ENCODE results near the gene MATR3.
"Not testable (repeated sequence)": the region's sequence is repeated elsewhere in the genome, so short reads cannot be mapped to it uniquely, and the experiment has no call there.

MATR3 gene

DNA sequence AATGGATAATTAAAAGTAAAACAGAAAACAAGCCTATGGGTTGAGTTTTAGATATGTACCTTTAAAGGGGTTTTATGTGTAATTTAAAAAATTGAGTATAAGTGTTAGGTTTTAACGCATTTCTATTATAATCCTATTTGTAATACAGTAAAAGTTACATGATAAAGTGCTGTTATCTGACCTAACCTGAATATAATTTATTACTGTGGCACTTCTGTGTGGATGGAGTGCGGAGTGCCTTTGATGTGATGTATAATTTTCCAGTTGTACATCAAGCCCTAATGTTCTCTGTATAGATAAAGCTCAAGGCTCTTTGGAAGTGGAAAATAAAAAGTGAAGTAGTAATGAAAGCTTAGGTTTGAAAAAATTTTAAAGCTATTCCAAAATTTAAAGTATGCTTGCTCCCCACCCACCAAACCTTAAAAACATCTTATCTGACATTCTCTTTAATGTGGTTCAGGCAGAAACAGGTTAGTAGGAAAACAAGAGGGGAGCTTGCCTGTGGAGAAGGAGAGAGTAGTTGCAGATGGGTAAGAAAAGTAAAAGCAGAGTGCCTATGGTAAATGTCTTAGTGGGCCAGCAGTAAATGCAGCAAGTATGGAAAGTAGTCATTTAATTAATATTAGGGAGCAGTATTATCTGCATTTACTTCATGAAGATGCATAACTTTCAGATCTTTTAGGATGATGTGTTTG lies 4.0 kb downstream of the MATR3 start:
- DNase-seq: no peak

DNA sequence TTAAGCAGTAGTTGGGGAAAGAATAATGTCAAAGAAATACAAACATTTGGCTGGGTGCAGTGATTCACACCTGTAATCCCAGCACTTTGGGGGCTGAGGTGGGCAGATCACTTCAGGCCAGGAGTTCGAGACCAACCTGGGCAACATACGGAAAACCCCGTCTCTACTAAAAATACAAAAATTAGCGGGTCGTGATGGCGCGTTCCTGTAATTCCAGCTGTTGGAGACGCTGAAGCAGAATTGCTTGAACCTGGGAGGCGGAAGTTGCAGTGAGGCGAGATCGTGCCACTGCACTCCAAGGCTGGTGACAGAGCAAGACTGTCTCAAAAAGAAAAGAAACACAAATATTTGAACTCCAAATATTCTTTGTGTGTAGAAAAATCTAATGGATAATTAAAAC lies 4.7 kb downstream of the MATR3 start:
- DNase-seq: no peak

DNA sequence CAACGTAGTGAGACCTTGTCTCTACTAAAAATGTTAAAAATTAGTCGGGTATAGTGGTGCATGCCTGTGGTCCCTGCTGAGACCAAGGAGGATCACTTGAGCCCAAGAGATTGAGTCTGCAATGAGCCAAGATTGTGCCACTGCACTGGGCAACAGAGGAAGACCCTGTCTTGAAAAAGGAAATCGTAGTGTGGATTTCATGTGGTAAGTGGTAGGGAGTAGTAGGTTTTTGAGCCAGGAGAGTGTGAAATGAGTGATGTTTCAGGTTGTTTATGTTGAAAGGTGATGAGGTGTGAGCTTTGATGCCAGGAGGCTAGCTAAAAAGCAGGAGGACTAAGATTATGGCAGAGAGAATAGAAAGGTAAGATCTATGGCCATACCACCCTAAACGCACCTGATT lies 5.9 kb downstream of the MATR3 start:
- no peak for DNase-seq

DNA sequence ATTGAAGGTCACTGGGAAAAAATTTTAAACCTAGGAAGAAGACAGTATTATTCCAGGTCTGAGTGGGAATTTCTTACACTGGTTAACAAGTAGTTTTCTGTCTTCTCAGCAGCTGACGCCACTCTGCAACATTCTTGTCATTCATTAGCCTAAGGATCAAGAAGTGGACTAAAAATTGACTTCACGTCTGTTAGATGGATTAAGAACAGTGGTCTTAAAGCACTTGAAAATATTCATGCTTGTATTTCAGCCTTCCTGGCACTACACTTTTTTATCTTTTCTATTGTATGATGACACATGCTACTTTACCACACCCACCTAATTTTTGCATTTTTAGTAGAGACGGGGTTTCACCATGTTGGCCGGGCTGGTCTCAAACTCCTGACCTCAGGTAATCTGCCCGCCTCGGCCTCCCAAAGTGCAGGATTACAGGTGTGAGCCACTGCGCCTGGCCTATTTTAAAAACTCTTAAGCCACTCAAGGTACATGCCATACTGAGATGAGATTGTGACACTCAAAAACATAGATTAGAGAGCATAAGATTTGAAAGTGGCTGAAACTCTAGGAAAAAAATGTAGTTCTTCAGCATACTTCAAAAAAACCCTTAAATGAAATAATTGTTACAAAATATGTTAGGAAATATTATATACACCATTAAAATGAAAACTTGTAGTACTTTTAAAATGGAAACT lies 8.4 kb downstream of the MATR3 start:
- no peak for DNase-seq

DNA sequence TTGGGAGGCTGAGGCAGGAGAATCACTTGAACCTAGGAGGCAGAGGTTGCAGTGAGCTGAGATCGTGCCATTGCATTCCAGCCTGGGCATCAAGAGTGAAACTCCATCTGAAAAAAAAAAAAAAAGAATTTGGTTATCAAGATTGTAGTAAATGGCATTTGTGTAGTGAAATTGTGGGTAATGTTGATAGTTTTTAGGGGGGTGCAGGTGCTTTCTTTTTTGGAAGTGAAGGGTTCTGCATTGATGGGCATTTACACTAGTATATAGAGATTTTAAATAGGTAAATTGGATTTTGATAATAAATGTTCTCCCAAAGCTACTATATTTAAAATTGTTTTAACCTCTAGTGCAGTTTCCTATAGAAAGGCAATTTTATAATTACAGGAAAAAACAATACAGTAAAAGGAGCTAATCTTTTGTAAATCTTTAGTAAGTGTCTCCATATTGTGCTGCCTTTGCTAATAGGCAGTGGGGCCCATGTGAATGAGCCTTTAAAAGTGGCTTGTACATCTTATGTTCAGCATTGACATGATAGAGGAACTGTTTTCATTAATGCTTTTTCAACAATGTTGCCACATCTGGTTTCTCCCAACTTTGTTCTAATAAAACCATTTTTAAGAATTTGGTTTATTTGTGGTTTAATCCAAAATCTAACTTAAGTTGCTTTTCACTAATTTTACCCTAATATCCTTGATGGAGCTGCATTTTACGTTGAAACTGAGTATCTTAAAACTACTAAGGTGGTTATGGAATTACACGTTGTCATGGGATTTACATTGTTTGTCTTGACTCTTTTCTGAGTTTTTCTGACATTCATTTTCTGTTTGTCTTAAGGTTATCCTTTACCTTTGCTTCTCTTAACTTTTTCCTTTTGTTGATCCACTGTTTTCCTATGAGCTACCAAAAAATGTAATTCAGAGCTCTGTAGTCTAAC lies 11.1 kb downstream of the MATR3 start:
- DNase-seq: no peak

DNA sequence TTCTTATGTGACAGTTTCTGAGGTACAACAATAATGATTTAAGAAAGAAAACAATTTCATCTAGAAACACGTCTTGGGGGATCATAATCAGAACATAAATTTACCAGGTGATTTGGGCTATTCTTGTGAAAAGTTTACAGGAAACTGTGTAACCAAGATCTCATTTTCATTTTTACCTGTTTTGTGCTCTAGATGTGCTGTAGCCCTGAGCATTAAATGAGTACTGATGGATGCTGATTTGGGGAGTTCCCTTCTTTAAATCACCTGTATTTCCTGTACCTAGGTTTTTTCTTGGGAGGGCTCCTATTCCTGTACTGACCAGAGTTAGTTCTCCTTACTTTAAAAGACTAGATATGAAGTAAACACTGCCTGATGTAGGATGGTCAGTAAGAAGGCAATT lies 12.7 kb downstream of the MATR3 start:
- no peak for DNase-seq

DNA sequence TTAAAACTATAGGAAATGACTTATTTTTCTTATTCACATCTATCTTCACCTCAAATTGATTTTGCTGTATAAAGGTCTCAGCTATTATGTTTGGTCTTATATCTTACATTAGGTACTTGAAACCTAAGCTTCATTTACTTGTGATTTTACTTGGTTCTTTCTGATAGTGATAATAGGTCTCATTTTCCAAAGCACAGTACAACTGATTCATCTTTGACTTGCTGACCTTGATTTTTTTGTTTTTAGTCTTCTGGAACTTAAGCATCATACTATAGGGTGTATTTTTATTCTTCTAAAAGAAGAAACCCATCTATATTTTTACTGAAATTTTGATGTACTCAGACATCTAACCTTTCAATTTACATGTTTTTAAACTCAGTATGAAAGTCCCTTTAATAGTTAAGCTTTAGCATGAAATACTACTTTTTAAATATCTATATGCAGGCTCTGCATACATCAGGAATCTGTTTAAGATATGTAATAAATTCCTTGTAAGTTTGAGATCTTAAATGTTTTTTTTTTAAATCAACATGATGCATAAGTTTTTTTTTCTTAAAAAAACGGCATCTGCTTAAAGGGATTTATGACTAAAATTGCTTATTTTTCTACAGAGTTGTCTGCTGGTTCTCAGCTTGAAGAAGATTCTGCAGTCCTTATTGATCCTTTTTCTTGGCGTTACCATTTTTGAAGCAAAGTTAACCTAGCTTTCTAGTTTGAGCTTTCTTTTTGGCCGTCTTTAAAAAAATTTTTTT lies 13.3 kb downstream of the MATR3 start:
- DNase-seq: no peak

DNA sequence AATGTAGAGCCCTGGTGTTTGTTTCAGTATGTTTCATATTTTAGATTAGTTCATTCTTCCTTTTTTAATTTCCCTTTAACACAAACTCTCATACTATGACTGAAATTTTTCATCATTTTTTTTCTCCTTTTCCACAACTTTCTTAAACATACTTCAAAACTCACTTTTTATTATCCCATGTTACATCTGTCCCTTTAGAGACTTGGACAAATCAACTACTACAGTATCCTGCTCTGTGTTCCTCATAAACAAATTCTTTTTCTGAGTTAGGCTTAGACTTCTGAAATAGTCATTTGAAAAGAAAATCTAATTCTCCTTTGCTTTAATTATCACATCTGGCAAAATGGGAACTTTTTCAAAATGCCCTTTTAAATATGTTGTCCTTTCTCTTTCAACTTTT lies 15.3 kb downstream of the MATR3 start:
- no peak for DNase-seq

DNA sequence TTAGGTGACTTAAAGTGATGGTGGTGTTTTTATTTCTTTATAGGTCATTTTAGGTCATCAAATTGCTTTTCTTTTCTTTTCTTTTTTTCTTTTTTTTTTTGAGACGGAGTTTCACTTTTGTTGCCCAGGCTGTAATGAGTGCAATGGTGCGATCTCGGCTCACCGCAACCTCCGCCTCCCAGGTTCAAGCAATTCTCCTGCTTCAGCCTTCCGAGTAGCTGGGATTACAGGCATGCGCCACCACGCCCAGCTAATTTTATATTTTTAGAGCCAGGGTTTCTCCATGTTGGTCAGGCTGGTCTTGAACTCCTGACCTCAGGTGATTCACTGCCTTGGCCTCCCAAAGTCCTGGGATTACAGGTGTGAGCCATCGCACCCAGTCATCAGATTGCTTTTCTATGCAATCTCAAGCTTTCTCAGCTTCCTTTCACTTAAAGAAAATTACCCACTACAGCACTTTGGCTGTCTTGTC lies 17.2 kb downstream of the MATR3 start:
- DNase-seq: not testable (repeated sequence)

DNA sequence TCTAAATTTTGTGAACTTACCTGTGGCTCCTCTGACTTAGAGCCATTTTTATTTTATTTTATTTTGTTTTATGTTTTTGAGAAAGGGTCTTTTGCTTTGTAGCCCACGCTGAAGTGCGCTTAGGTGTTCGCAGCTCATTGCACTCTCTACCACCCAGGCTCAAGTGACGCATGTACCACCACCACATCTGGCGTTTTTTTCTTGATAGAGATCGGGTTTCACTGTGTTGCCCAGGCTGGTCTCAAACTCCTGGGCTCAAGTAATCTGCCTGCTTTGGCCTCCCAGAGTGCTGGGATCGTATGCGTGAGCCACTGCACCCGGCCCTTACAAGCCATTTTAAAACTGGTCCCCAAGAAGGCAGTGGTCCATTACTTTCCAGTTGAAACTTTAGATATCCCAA lies 18.5 kb downstream of the MATR3 start:
- DNase-seq: no peak

DNA sequence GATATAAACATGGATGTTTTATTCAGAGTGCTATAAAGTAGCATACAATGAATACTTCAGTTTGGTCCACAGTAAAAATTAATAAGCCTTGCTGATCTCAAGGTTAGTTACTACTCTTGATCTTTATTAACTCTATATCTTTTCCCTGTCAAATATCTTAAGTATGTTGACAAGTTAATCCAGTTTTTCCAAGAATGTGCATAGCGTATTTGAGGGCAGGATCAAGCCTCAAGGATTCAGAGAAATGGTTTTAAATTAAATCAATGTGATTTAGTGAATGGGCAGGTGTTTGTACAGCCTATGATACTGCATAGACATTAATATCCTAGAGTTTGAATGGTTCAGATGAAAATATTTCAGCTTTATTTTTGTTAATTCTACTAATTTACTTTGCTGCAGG lies 20.7 kb downstream of the MATR3 start:
- DNase-seq: no peak

DNA sequence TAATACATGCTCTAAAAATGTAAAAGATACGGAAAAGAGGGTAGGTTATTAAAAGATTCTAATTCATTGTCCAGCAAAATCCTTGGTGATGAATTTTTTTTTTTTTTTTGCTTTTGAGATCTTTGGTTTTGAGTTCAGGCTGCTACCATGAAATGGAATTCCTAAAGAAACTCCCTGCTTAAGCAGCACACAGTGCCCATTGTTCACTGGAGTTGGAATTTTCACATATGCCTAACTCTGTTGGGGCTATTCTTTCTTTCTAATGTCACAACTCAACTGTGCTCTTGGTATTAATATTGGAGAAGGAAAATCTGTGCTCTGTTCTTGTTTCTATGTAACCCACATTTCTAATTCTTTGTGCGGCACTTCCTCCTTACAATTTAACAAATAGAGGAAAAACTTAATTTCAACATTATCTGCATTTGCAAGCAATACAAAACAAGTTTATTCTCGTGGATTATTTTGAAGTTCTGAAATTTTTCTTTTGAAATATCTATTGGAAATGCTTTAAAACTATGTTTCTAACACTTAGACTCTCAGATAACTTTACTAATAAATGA lies 21.6 kb downstream of the MATR3 start:
- DNase-seq: no peak

DNA sequence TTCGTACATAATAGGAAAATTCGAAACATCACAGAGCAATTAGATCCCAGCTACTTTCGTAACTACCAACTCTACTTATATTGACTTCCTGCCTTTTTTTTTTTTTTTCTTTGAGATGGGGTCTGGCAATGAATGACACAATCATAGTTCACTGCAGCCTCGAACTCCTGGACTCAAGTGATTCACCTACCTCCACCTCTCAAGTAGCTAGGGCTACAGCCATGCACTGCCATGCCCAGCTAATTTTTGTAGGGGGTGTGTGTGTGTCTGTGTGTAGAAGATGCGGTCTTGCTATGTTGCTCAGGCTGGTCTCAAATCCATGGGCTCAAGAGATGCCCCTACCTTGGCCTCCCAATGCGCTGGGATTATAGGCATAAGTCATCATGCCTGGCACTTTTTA lies 42.3 kb downstream of the MATR3 start:
- DNase-seq: no peak

DNA sequence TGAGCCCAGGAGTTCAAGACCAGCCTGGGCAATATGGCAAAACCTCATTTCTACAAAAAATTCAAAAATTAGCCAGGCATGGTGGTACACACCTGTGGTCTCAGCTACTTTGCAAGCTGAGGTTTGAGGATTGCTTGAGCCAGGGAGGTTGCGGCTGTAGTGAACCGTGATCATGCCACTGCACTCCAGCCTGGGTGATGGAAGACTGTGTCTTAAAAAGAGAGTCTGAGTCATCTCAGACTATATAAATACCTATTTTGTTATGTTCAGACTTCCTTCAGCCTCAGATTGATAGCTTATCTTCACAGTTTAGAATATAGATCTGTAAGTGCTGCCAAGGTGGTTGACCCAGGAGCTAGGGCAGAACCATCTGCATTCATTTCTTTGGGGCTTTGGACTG lies 46.5 kb downstream of the MATR3 start:
- DNase-seq: no peak

DNA sequence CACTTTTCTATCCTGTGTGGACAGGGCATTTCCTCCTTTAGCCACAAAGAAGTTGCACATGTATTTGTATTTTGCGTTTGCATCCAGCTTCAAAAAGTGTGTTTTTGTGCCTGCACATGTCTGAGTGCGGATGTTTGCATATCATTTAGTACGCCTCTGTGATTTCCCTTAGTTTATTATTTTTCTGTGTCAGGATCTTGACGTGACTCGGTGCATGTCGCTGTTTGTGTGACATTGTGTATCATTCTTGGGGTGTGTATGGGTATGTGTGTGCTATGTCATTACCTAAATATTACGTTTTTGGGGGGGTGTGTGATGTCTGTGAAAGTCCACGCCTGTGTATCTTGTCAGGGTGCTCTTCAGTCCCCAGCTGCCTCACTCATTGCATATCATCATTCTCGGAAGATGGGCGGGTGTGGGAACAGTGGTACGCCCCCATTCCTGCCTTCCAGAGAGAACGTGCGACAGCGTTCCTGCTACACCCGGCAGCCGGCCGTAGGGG lies 47.7 kb downstream of the MATR3 start:
- DNase-seq: no peak

DNA sequence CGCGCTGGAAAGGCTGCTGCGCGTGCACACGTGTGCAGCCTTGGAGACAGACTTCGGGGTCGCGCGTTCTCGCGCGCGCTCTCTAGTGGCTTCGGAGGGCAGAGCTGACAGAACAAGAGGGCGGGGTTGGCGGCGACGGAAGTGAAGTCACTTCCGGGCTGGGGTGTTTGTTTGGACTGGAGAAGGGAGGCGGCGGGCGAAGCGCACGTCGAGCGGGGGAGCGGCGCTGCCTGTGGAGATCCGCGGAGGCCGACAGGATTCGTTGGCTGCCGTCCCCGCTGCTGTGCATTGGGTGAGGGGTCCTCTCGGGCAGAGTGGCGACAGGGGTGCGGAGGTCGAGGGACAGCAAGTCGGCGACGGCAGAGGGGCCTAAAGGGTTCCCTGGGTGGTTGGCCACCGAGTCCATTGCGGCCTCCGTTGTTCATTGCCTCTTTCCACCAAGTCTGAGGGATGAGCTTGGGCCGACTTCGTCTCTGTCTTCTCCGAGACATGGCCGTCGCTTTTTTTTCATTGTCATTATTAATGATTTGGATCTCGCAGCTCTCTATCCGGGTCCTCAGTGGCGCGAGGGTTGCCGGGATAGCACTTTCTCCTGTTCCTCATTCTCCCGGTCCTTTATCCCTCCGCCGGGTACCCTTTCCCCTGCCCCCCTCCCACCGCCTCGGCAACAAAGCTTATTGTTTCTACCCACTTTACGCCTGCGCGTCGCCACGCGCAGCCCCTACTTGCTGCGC lies 48.3 kb downstream of the MATR3 start, which contains the start of gene PAIP2:
PAIP2 (plus strand) TSS at position 166 of the 734 bp plus-strand sequence. CDS start 21,931 bp downstream, outside the sequence.
- peak; percentile 92 to 95 (median 95) for DNase-seq

DNA sequence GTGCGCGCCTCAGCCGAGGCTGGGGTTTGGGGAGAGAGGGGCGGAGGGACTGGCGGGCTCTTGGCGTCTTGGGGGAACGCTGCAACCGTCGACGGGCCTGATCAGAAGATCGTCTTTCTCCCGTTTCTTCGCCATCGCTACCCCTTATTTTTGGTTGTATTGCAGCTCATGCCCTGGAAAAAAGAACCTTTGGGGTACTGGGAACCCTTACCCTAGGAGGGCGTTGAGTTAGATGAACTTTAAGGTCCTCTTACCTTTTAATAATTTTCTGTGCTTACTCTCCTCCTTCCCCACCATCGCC lies 48.8 kb downstream of the MATR3 start:
- no peak for DNase-seq

DNA sequence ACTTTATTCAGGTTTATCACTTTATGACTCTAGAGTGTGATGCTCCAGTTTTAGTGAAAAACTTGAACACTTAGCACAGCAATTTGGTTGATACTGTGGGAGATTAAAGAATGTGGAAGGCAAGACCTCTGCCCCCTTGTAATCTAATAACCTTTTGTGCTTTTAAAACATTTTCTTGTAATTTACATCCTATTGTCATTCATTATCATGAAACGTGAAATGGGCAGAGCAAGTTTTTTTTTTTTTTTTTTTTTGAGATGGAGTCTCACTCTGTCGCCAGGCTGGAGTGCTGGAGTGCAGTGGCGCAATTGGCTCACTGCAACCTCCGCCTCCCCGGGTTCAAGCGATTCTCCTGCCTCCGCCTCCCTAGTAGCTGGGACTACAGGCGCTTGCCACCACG lies 49.9 kb downstream of the MATR3 start:
- DNase-seq: no peak

DNA sequence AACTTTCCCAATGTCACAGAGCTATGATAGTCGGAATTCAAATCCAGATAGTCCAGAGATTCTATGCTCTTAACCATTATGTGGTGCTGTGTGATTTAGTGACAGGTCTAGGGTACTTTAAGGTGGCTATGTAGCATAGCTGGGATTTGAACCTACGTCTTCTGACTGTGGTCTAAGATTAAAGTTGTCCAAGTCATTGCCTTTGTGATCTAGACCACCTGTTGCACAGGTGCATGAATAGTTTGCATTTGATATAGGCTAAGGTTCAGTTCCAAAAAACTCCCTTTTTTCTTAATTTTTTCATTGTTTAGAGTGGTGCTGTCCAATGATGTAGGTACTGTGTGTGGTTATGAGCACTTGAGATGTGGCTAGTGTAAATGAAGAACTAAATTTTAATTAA lies 50.6 kb downstream of the MATR3 start:
- no peak for DNase-seq

DNA sequence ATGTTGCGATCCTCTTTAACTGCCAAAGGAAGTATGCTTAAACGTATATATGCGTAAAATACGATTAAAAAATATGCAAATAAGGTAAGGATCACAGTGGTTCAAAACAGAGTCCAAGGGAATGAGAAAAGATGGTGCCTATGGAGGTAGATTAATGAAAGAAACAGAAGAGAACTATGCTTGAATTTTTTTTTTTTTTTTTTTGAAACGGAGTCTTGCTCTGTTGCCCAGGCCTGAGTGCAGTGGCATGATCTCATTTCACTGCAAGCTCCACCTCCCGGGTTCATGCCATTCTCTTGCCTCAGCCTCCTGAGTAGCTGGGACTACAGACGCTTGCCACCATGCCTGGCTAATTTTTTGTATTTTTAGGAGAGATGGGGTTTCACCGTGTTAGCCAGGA lies 51.9 kb downstream of the MATR3 start:
- not testable (repeated sequence) for DNase-seq

DNA sequence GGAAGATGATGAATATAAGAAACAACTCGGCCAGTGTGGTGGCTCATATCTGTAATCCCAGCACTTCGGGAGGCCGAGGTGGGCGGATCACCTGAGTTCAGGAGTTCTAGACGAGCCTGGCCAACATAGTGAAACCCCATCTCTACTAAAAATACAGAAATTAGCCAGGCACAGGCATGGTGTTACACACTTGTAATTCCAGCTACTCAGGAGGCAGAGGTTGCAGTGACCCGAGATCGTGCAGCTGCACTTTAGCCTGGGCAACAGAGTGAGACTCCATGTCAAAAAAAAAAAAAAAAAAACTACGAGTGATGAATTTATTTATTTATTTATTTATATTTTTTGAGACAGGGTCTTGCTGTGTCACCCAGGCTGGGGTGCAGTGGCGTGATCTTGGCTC lies 54.3 kb downstream of the MATR3 start:
- DNase-seq: not testable (repeated sequence)

DNA sequence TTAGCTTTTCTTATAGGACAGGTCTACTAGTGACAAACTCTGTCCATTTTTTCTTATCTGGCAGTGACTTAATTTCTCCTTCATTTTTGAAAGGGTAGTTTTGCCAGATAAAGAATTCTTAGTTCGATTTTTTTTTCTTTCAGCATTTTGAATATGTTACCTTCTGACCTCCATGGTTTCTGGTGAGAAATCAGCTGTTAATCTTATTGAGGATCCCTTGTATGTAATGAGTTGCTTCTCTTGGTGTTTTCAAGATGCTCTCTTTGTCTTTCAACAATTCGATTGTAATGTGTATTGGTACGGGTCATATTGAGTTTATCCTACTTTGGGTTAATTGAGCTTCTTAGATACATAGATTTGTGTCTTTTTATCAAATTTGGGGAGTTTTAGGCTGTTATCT lies 60.6 kb downstream of the MATR3 start:
- DNase-seq: no peak

All from NCI-H1417 (cell line).